Calu3 (cell line): ENCODE results near the gene FBXW2. TPM values are rescaled to one million over a fixed set of nuclear protein-coding genes. Genes with fewer than 3 reads are reported as not detected.

Experiments used
- BruUV-seq: library from RNA; stranded (reverse); fragments of 400-500 nt; replicated peaks from 2 replicates; lab custom pipeline; 2021; lab: Mats Ljungman, UMichigan
- CTCF ChIA-PET: fragments of 300-600 bp; sonication (Branson Sonifier 250); formaldehyde crosslinking; loops from one replicate; lab custom pipeline; 2022; ENCODE audit warnings: antibody characterized with exemption; lab: Charles Lee
- DNase-seq: peaks from one replicate; pipeline ENCODE4 v3.0.0; 2022
- H3K27ac Mint-ChIP-seq: one replicate; pipeline ENCODE4 v1.8.0; 2022; ENCODE audit warnings: mixed read lengths; ENCODE audit not compliant: unreplicated experiment
- H3K27me3 Mint-ChIP-seq: one replicate; pipeline ENCODE4 v1.8.0; 2022; ENCODE audit warnings: mixed read lengths; ENCODE audit not compliant: unreplicated experiment
- H3K36me3 Mint-ChIP-seq: one replicate; pipeline ENCODE4 v1.8.0; 2022; ENCODE audit warnings: mild to moderate bottlenecking, moderate library complexity, mixed read lengths; ENCODE audit not compliant: insufficient read depth, unreplicated experiment
- H3K4me1 Mint-ChIP-seq: one replicate; pipeline ENCODE4 v1.8.0; 2022; ENCODE audit warnings: mild to moderate bottlenecking, low read depth, mixed read lengths; ENCODE audit not compliant: unreplicated experiment
- H3K4me3 Mint-ChIP-seq: one replicate; pipeline ENCODE4 v1.8.0; 2022; ENCODE audit warnings: mild to moderate bottlenecking, low read depth, moderate library complexity, mixed read lengths; ENCODE audit not compliant: unreplicated experiment
- H3K9me3 Mint-ChIP-seq: one replicate; pipeline ENCODE4 v1.8.0; 2022; ENCODE audit warnings: low read depth, mixed read lengths; ENCODE audit not compliant: unreplicated experiment
- CTCF ChIP-seq: fragments of 200-600 bp; IDR thresholded peaks from one replicate; pipeline ENCODE4 v1.8.0; 2022; ENCODE audit warnings: antibody characterized with exemption; ENCODE audit not compliant: unreplicated experiment
- intact Hi-C: fragments of 100-400 bp; cut with micrococcal nuclease; formaldehyde crosslinking; loops from one replicate; pipeline ENCODE4 v1.10.0; 2022; ENCODE audit not compliant: unreplicated experiment
- total RNA-seq: library from RNA; stranded (reverse); gene quantifications from 2 replicates; pipeline ENCODE4 v1.2.3, GENCODE V29; 2022

The FBXW2 gene
- total RNA-seq, 1 experiment from 2014 or later, result 44.8 TPM

DNA sequence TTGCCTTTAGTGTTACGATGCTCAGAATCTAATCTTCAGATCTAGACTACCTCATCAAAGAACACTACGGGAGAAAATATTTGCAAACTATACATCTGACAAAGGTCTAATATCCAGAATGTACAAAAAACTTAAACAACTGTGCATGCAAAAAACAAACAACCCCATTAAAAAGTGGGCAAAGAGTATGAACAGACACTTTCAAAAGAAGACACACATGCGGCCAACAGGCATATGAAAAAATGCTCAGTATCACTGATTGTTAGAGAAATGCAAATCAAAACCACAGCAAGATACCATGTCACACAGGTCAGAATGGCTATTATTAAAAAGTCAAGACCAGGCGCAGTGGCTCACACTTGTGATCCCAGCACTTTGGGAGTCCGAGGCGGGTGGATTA is 47.9 kb downstream of the FBXW2 start:
- no peak for TF ChIP-seq CTCF
- CTCF ChIA-PET, result interaction anchor here (0.6 kb wide), 1 partner anchor 10 kb away, joined by 4 read pairs; no protein-coding TSS in a partner anchor
- H3K4me1 Mint-ChIP-seq, result no peaks in the 10 kb centered on the region
- H3K4me3 Mint-ChIP-seq, result no peak overlapping the region
- H3K27ac Mint-ChIP-seq, result no peak overlapping the region
- DNase-seq, result no peak
- intact Hi-C loops, result no loop called here
- no peaks in the 10 kb centered on the region for H3K27me3 Mint-ChIP-seq
- BruUV-seq, result no TSS peak
- H3K9me3 Mint-ChIP-seq, result no peaks in the 10 kb centered on the region
- no peaks in the 10 kb centered on the region for H3K36me3 Mint-ChIP-seq

DNA sequence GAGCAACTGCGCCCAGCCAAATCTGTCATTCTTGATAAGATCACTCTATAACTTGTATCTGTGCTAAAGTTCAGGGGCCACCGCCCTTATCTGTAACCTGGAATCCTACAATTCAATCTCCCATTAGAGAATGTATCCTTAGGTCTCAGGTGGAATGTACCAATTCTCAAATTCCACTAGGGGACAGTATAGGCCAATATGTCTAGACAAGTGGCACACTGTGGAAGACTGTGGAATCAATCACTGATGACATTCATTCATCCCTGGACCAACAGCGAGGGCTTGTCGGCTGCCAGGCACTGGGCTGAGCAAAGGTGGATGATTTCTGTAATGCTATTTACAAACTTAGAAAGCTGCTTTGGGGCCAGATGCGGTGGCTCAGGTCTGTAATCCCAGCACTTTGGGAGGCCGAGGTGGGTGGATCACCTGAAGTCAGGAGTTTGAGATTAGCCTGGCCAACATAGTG is 50.2 kb downstream of the FBXW2 start:
- TF ChIP-seq CTCF, result peak; percentile 31
- H3K27ac Mint-ChIP-seq, result no peak overlapping the region
- no peaks in the 10 kb centered on the region for H3K4me1 Mint-ChIP-seq
- CTCF ChIA-PET, result no interaction called here
- intact Hi-C loops, result no loop called here
- BruUV-seq, result no TSS peak
- H3K9me3 Mint-ChIP-seq, result no peaks in the 10 kb centered on the region
- H3K36me3 Mint-ChIP-seq, result no peaks in the 10 kb centered on the region
- no peak for DNase-seq
- H3K4me3 Mint-ChIP-seq, result no peak overlapping the region
- no peaks in the 10 kb centered on the region for H3K27me3 Mint-ChIP-seq

GRCh38 chr9:120741701-120742100 is 51.5 kb downstream of the FBXW2 start:
- no peaks in the 10 kb centered on the region for H3K4me1 Mint-ChIP-seq
- intact Hi-C loops, result no loop called here

DNA sequence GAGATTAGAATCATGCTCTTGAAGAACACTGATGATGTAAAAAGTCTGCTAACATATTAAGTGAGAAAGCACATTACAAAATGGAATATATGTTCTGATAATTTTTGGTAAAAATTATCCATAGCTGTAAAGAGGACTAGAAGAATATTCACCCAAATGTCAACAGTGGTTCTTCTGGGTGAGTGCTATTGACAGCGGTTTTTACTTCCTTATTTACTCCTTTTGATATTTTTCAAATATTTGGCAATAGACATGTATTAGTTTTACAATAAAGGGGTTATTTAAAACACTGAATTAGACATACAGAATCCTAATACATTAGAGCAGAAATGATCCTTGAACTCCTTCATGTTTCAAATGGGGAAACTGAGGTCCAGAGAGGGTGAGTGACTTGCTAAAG is 52.0 kb downstream of the FBXW2 start:
- no TSS peak for BruUV-seq
- H3K27ac Mint-ChIP-seq, result no peak overlapping the region
- H3K4me3 Mint-ChIP-seq, result no peak overlapping the region
- no peaks in the 10 kb centered on the region for H3K9me3 Mint-ChIP-seq
- H3K36me3 Mint-ChIP-seq, result no peaks in the 10 kb centered on the region
- no peak for DNase-seq
- intact Hi-C loops, result no loop called here
- H3K27me3 Mint-ChIP-seq, result no peaks in the 10 kb centered on the region
- H3K4me1 Mint-ChIP-seq, result no peaks in the 10 kb centered on the region
- TF ChIP-seq CTCF, result no peak
- CTCF ChIA-PET, result no interaction called here

More at GRCh38 chr9:120741701-120742100, 51.5 kb downstream of the FBXW2 start:
- no peaks in the 10 kb centered on the region for H3K36me3 Mint-ChIP-seq
- no peak for TF ChIP-seq CTCF
- CTCF ChIA-PET, result no interaction called here
- BruUV-seq, result no TSS peak
- H3K4me3 Mint-ChIP-seq, result no peak overlapping the region
- H3K27me3 Mint-ChIP-seq, result no peaks in the 10 kb centered on the region
- no peak for DNase-seq
- no peaks in the 10 kb centered on the region for H3K9me3 Mint-ChIP-seq
- H3K27ac Mint-ChIP-seq, result no peak overlapping the region
